Natural killer cell (primary cell): ENCODE data around the gene FLRT2. TPM values are rescaled to one million over a fixed set of nuclear protein-coding genes. Genes with fewer than 3 reads are reported as not detected.

Source experiments
- ATAC-seq, 3 donors: fragments of 150-1000 bp in 2 of 3; fragments of 200-7000 bp in 1 of 3; cut with Tn5 transposase; 1 replicate in 1 of 3; 2 replicates in 2 of 3; pipeline ENCODE4 v1.10.0; 2021; ENCODE audit warnings: mild to moderate bottlenecking in 2 of 3, moderate library complexity in 2 of 3
- DNase-seq, 2 donors: peaks; one replicate each; pipeline versions ENCODE4 v3.0.0 to v3.0.0-alpha.2; 2013 to 2021; ENCODE audit warnings: mixed read lengths in 1 of 2
- H3K27ac ChIP-seq: one replicate; pipeline ENCODE4 v1.5.1; 2013; ENCODE audit warnings: mild to moderate bottlenecking, low read length
- H3K27me3 ChIP-seq: one replicate; pipeline ENCODE4 v1.6.1; 2013; ENCODE audit warnings: low read length; ENCODE audit not compliant: control insufficient read depth, insufficient read depth
- H3K36me3 ChIP-seq: one replicate; pipeline ENCODE4 v1.6.1; 2013; ENCODE audit warnings: low read length; ENCODE audit not compliant: control insufficient read depth, insufficient read depth
- H3K4me1 ChIP-seq: one replicate; pipeline ENCODE4 v1.6.1; 2013; ENCODE audit warnings: low read length; ENCODE audit not compliant: control insufficient read depth, insufficient read depth
- H3K4me3 ChIP-seq: one replicate; pipeline ENCODE4 v1.5.1; 2013; ENCODE audit warnings: low read length
- H3K9me3 ChIP-seq: one replicate; pipeline ENCODE4 v1.6.1; 2013; ENCODE audit warnings: low read length; ENCODE audit not compliant: control insufficient read depth, insufficient read depth
- H3K27ac Mint-ChIP-seq, 2 donors: one replicate each; pipeline ENCODE4 v1.8.0; 2022; ENCODE audit warnings: mild to moderate bottlenecking in 2 of 2, mixed read lengths in 2 of 2, moderate library complexity in 1 of 2
- H3K27me3 Mint-ChIP-seq, 2 donors: one replicate each; pipeline ENCODE4 v1.8.0; 2022; ENCODE audit warnings: low read depth in 2 of 2, mixed read lengths in 2 of 2
- H3K36me3 Mint-ChIP-seq: one replicate; pipeline ENCODE4 v1.8.0; 2022; ENCODE audit warnings: mixed read lengths
- H3K4me1 Mint-ChIP-seq, 2 donors: one replicate each; pipeline ENCODE4 v1.8.0; 2022; ENCODE audit warnings: mixed read lengths in 2 of 2
- H3K4me3 Mint-ChIP-seq: one replicate; pipeline ENCODE4 v1.8.0; 2022; ENCODE audit warnings: mild to moderate bottlenecking, moderate library complexity, mixed read lengths
- H3K9me3 Mint-ChIP-seq, 2 donors: one replicate each; pipeline ENCODE4 v1.8.0; 2022; ENCODE audit warnings: mixed read lengths in 2 of 2
- WGBS: methylation state at CpG from one replicate; pipeline ENCODE4 v1.1.7; 2013; ENCODE audit warnings: missing lambda C conversion rate; ENCODE audit not compliant: insufficient coverage; 5-methylcytosine and 5-hydroxymethylcytosine counted together
- intact Hi-C: fragments of 100-400 bp; cut with micrococcal nuclease; formaldehyde crosslinking; loops from one replicate; pipeline ENCODE4 v1.14.2; 2022
- total RNA-seq, 4 donors: library from RNA; stranded (reverse); fragments of 120-200 nt in 1 of 4; gene quantifications; one replicate each; pipeline versions ENCODE4 v1.2.3 to v1.2.4, GENCODE V29; 2013 to 2022
- TF ChIP-seq, protein P1 (sequence below): fragments of 200-600 bp; IDR thresholded peaks from one replicate; pipeline ENCODE4 v1.8.0; 2022; ENCODE audit warnings: antibody characterized with exemption

Gene FLRT2
- total RNA-seq, 3 donors from 2014 or later (not counting 1 experiment from before 2014, with no cell fraction given) = not detected

- WGBS = 100% methylated on average over 1 of the region's 3 CpGs
- TF ChIP-seq, protein P1, sequence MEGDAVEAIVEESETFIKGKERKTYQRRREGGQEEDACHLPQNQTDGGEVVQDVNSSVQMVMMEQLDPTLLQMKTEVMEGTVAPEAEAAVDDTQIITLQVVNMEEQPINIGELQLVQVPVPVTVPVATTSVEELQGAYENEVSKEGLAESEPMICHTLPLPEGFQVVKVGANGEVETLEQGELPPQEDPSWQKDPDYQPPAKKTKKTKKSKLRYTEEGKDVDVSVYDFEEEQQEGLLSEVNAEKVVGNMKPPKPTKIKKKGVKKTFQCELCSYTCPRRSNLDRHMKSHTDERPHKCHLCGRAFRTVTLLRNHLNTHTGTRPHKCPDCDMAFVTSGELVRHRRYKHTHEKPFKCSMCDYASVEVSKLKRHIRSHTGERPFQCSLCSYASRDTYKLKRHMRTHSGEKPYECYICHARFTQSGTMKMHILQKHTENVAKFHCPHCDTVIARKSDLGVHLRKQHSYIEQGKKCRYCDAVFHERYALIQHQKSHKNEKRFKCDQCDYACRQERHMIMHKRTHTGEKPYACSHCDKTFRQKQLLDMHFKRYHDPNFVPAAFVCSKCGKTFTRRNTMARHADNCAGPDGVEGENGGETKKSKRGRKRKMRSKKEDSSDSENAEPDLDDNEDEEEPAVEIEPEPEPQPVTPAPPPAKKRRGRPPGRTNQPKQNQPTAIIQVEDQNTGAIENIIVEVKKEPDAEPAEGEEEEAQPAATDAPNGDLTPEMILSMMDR = no peak
- Histone ChIP-seq H3K36me3 (no peaks in the 10 kb centered on the region), H3K27me3 (no peaks in the 10 kb centered on the region), H3K9me3 (no peaks in the 10 kb centered on the region), H3K27ac (no peak overlapping the region), H3K4me1 (no peaks in the 10 kb centered on the region), H3K4me3 (no peak overlapping the region)
- Mint-ChIP-seq H3K36me3 (no peaks in the 10 kb centered on the region), H3K4me1 (no peaks in the 10 kb centered on the region), H3K4me3 (no peak overlapping the region), H3K9me3 (no peaks in the 10 kb centered on the region), H3K27ac (no peak overlapping the region), H3K27me3 (no peaks in the 10 kb centered on the region)
- DNase-seq = no peak
- no peak for ATAC-seq
- intact Hi-C loops = no loop called here
These were observed 35.9 kb downstream of the FLRT2 start for GRCh38 chr14:85565862-85566296.

GRCh38 chr14:85566603-85567002 lies 36.7 kb downstream of the FLRT2 start:
- no peak overlapping the region for H3K27ac ChIP-seq
- no peak overlapping the region for H3K27ac Mint-ChIP-seq
- no peaks in the 10 kb centered on the region for H3K4me1 Mint-ChIP-seq
- H3K4me1 ChIP-seq = no peaks in the 10 kb centered on the region
- H3K36me3 ChIP-seq = no peaks in the 10 kb centered on the region
- no peaks in the 10 kb centered on the region for H3K27me3 ChIP-seq
- no peaks in the 10 kb centered on the region for H3K36me3 Mint-ChIP-seq
- no peaks in the 10 kb centered on the region for H3K27me3 Mint-ChIP-seq
- ATAC-seq (no peak), DNase-seq (no peak)
- WGBS = 87% methylated on average over 3 of the region's 4 CpGs
- no peak overlapping the region for H3K4me3 ChIP-seq
- H3K9me3 Mint-ChIP-seq = no peaks in the 10 kb centered on the region
- TF ChIP-seq, protein P1 = no peak
- no peaks in the 10 kb centered on the region for H3K9me3 ChIP-seq
- intact Hi-C loops = no loop called here
- no peak overlapping the region for H3K4me3 Mint-ChIP-seq

DNA sequence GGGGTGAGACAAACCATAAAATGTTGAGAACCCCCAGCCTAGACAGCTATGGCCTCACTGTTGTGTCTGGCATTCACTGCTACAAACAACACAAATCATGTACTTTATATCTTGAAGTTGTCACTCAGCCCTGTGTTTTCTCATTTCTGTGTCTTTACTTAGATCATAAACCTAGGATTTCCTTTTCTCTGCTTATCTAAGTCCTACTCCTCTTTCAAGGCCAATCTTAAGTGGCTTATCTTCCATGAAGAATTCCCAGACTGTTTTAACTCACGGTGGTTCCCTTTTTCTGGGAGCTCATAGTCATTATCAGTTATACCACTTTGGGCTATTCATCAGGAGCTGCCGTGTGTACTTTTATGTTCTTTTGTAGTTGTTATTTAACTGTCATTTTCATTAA lies 42.1 kb downstream of the FLRT2 start:
- Histone ChIP-seq H3K4me3 (no peak overlapping the region), H3K36me3 (no peaks in the 10 kb centered on the region), H3K4me1 (no peaks in the 10 kb centered on the region), H3K27ac (no peak overlapping the region), H3K9me3 (no peaks in the 10 kb centered on the region), H3K27me3 (no peaks in the 10 kb centered on the region)
- no peak for DNase-seq
- no peaks in the 10 kb centered on the region for H3K4me1 Mint-ChIP-seq
- no peaks in the 10 kb centered on the region for H3K27me3 Mint-ChIP-seq
- no peaks in the 10 kb centered on the region for H3K9me3 Mint-ChIP-seq
- TF ChIP-seq, protein P1 = no peak
- 33% methylated on average over 1 of the region's 2 CpGs for WGBS
- intact Hi-C loops = no loop called here
- ATAC-seq = no peak
- H3K4me3 Mint-ChIP-seq = no peak overlapping the region
- no peaks in the 10 kb centered on the region for H3K36me3 Mint-ChIP-seq
- H3K27ac Mint-ChIP-seq = no peak overlapping the region

GRCh38 chr14:85572845-85573244 lies 42.9 kb downstream of the FLRT2 start:
- no peaks in the 10 kb centered on the region for H3K4me1 Mint-ChIP-seq
- no peak overlapping the region for H3K4me3 Mint-ChIP-seq

More at GRCh38 chr14:85572845-85573244, 42.9 kb downstream of the FLRT2 start:
- Mint-ChIP-seq H3K27me3 (no peaks in the 10 kb centered on the region), H3K27ac (no peak overlapping the region), H3K9me3 (no peaks in the 10 kb centered on the region), H3K36me3 (no peaks in the 10 kb centered on the region)
- ATAC-seq (no peak), DNase-seq (no peak)
- H3K4me1 ChIP-seq = no peaks in the 10 kb centered on the region
- intact Hi-C loops = no loop called here
- no peak overlapping the region for H3K27ac ChIP-seq
- TF ChIP-seq, protein P1 = no peak
- no peak overlapping the region for H3K4me3 ChIP-seq
- no peaks in the 10 kb centered on the region for H3K9me3 ChIP-seq
- no peaks in the 10 kb centered on the region for H3K27me3 ChIP-seq
- no peaks in the 10 kb centered on the region for H3K36me3 ChIP-seq
